ENCODE results near the gene CCDC197.

DNA sequence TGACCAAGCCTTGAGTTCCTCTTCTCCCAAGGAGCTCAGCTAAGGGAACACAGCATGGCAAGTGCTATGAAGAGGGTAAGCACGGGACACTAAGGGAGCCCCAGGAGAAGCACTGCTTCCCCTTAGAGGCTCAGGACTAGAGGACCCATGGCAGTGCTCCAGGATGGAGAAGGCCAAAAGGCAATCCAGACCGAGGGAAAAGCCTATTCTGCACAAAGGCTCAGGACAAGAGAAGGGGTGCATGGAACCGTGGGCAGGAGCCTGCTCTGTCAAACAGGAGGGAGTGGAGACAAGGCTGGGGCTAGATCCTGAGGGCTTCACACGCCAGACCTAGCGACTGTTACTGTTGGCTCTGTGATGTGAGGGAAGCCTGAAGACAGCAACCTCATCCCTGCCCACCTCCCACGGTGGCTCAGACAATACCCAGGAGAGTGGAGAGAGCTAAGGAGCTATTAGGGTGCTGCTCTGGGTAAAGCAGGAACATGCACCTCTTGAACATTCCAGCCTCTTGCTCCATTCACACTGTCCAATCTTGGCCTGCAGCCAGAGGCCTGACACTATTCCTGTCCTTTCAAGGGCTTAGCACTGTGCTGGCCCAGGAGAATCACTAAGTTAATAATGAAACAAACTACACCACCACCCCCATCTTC lies 53.3 kb downstream of the CCDC197 start:
- TF ChIP-seq IRF2 (CRISPR knock-in tag; IDR thresholded peaks at IDR 0.05; ENCODE audit: borderline replicate concordance, low read depth) = no peak
- TF ChIP-seq CTCF (IDR thresholded peaks at IDR 0.05) = no peak
- TF ChIP-seq EMX1 (CRISPR knock-in tag; IDR thresholded peaks at IDR 0.05) = no peak
- no peak for TF ChIP-seq SP1 (CRISPR knock-in tag; conservative IDR thresholded peaks at IDR 0.05)
- no peak for TF ChIP-seq GABPB1 (CRISPR knock-in tag; IDR thresholded peaks at IDR 0.05)
- no peak for TF ChIP-seq ZNF423 (CRISPR knock-in tag; IDR thresholded peaks at IDR 0.05)
- TF ChIP-seq FOXJ3 (CRISPR knock-in tag; IDR thresholded peaks at IDR 0.05; ENCODE audit: borderline replicate concordance) = no peak
- no peak for TF ChIP-seq MAX (CRISPR knock-in tag; IDR thresholded peaks at IDR 0.05)
- no peak for TF ChIP-seq NR3C1 (CRISPR knock-in tag; conservative IDR thresholded peaks at IDR 0.05; ENCODE audit: low read depth)
- no peak for TF ChIP-seq TEAD4 (CRISPR knock-in tag; IDR thresholded peaks at IDR 0.05)
- TF ChIP-seq, protein P1, sequence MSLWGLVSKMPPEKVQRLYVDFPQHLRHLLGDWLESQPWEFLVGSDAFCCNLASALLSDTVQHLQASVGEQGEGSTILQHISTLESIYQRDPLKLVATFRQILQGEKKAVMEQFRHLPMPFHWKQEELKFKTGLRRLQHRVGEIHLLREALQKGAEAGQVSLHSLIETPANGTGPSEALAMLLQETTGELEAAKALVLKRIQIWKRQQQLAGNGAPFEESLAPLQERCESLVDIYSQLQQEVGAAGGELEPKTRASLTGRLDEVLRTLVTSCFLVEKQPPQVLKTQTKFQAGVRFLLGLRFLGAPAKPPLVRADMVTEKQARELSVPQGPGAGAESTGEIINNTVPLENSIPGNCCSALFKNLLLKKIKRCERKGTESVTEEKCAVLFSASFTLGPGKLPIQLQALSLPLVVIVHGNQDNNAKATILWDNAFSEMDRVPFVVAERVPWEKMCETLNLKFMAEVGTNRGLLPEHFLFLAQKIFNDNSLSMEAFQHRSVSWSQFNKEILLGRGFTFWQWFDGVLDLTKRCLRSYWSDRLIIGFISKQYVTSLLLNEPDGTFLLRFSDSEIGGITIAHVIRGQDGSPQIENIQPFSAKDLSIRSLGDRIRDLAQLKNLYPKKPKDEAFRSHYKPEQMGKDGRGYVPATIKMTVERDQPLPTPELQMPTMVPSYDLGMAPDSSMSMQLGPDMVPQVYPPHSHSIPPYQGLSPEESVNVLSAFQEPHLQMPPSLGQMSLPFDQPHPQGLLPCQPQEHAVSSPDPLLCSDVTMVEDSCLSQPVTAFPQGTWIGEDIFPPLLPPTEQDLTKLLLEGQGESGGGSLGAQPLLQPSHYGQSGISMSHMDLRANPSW (CRISPR knock-in tag; conservative IDR thresholded peaks at IDR 0.05; ENCODE audit: low read depth) = no peak

Measured in WTC11 (cell line).